ENCODE data around the gene FAM20A.

The FAM20A gene

DNA sequence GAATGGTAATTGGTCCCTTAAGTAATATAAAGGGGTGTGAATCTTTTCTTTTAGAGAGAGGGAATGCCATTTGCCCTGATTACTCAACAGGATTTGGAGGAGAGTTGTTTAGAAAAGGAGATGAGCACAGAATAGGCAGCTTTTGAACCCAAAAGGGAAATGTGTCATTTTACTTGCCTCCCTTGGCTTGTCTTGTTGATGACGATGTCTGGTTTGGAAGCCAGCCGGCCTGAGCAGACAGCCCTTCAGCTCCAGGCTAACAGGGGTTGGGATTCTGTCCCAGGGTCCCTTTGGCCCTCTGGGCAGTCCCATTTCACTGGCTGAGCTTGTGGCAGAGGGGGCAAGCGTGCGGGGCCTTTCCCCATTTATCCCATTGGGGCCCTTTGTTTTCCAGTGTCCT is 111.2 kb downstream of the FAM20A start:
- no peak for FAIRE-seq

All from TTC549 (cell line).